Measurements from ENCODE around the gene RB1.

The RB1 gene

GRCh38 chr13:48356750-48357149 lies 53.2 kb downstream of the RB1 start:
- no peak for DNase-seq

GRCh38 chr13:48369988-48370387 lies 66.4 kb downstream of the RB1 start:
- DNase-seq = no peak

DNA sequence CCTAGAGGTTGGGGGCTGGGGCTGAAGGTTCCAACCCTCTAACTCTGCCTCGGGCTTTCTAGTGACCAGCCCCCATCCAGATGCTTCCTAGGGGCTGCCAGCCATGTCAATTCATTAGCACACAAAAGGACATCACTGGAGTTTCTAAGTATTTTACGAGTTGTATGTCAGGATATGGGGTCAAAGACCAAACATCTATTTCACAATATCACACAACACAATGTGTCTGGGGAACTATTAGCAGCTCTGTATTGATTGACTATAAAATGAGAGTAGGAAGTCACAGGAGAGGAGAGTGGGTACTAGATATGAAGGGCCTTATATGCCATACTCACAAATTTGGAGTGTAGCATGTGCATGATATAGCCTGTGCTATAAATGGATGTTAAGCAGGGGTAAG lies 67.3 kb downstream of the RB1 start:
- no peak for DNase-seq

GRCh38 chr13:48377857-48378256 lies 74.3 kb downstream of the RB1 start:
- DNase-seq = no peak

- no peak for DNase-seq
Observed at GRCh38 chr13:48380581-48380980, 77.0 kb downstream of the RB1 start.

GRCh38 chr13:48383384-48383783 lies 79.8 kb downstream of the RB1 start:
- DNase-seq = no peak

DNA sequence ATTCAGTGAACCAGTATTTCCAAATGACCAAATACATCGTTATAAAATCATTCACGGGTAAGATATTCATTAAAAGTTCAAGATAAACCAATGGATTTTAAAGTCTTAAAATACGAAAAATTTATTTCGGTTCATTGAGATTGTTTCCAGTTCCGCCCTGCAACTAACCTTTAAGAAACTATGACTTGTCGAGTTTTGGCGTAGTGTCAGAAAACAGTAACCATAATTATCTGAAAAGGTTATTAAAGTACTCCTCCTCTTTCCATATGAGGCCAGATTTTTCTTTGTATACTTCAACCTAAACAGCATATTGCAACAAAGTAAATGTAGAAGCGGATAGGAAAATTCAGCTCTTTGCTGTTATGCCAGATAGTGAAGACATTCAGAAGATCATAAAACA lies 83.3 kb downstream of the RB1 start:
- DNase-seq = no peak

- no peak for DNase-seq
Observed at GRCh38 chr13:48391257-48391656, 87.7 kb downstream of the RB1 start.

DNA sequence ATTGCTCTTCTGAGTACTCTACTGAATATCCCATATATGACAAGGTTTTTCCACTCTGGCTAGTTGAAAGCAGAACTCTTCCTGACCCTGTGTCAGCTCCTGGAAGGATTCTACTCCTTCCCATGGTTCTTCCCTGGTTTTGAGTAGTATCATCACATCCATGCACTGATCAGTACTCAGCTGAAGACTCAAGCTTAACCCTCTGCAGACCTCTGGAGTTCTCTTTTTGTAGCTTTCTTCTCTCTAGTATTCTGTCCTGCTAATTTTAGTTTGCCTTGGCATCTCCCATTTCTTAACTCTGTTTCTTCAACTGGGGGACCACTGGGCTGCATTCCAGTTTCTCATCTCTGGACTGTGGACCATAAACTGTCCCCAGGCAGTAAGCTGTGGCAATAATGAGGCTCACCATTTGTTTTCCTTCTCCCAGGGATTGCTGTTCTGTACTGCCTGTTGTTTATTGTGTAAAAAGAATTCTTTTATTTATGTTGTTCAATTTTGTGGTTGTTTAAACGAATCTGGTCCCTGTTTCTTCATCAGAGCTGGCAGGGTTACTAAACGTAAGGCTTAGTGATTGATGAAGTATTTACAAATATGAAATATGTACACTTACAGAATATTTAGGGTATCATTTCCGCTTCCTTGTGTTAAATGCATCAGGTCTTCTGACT lies 89.6 kb downstream of the RB1 start:
- no peak for DNase-seq

DNA sequence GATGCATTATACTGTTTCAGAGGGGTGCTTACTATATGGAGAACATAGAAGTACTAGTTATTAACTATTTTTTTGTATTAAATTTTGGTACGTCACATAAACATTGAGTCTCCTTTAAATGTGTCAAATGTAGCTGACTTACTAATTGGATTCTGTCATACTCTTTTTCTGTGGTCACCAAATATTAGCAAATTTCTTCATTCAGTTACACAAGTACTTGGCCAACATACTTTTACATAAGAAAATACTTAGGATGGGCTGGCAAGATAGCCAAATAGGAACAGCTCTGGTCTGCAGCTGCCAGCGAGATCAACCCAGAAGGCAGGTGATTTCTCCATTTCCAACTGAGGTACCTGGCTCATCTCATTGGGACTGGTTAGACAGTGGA lies 90.1 kb downstream of the RB1 start:
- no peak for DNase-seq

GRCh38 chr13:48397744-48398143 lies 94.2 kb downstream of the RB1 start:
- no peak for DNase-seq

DNA sequence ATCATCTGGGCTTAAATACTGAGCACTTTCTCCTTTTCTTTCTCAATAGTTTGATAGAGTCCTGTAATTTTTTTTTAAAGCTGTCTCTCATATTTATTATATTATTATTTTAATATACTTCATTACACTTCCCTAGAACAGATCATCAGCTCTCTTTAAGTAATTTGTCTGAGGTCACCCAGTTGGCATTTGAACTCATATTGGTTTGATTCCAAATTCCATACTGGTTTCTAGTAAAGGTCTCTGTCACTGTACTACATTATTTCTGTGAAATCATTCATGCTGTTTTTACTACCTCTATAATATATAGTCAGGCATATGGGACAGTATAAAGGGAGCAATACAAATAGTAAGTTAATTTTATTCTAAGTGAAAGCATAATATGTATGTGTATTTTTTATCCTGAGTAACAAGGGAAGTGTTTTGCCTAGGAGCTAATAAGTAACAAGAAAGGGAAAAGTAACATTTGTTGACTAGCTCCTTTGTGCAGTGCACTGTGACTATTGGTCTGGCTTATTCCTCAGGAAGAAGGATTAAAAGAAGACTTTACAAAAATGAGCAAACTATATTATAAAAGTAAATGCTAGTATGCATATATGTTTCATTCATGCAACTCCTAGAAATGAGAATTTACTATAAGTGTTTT lies 95.0 kb downstream of the RB1 start:
- no peak for DNase-seq

- DNase-seq = no peak
Observed at GRCh38 chr13:48400090-48400694, 96.6 kb downstream of the RB1 start.

DNA sequence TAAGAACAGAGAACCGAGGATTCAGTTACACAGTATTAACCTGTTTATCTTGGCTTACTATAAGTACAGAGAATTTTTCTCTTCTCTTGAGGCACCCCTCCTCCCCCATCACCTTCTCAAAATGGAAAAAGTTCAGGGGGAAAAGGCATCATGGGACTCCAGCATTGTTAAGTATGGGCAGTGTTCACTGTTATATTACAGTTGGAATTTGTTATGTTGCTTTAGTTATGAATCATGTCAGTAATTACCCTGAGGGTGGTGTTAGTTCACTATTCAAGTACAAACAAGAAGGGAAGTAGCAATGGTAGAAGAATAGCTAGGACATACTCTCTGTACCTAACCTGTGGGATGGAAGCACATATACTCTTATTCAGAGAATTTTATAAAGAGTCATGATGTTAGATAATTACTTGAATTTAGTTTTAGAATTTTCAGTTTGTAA lies 97.3 kb downstream of the RB1 start:
- no peak for DNase-seq

DNA sequence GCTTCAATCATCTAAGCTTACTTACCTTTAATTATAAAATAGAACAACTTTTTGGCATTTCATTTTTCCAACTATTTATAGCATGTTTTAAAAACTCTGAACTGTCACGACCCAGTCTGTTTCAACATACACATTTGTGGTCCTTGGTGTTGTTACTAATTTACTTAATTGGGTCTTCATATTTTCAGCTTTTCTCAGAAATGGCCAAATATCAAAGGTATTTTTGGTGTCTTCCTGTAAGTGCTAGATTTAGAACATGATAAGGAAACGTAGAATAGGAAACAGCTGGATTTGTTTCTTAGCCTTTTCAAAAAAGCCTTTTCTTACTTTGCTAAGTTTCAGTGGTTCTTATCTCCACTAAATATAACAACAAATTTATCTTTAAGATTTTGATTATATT lies 97.9 kb downstream of the RB1 start:
- no peak for DNase-seq

DNA sequence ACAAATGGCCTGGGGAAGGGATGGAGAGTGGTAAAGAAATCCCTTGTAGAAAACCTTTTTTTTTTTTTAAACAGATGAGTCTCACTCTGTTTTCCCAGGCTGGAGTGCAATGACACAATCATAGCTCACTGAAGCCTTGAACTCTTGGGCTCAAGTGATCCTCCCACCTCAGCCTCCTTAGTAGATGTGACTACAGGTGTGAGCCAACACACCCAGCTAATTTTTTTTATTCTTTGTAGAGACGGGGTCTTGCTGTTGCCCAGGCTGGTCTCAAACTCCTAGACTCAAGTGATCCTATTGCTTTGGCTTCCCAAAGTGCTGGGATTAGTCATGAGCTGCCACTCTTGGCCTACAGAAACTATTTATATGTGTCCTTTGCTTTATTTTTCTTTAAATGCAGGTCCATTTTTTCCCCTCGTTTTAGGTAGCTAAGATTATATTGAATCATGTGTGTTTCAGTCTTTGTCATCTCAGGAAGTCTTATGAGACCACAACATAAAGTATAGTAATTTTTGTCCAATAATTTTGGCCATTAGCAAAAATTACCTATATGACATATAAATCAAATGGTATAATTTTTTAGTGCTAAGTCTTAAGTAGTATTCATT lies 98.9 kb downstream of the RB1 start:
- DNase-seq = no peak

- no peak for DNase-seq
Observed at GRCh38 chr13:48403151-48403631, 99.6 kb downstream of the RB1 start.

GRCh38 chr13:48403913-48404312 lies 100.4 kb downstream of the RB1 start:
- DNase-seq = no peak

GRCh38 chr13:48404952-48405351 lies 101.4 kb downstream of the RB1 start:
- no peak for DNase-seq

DNA sequence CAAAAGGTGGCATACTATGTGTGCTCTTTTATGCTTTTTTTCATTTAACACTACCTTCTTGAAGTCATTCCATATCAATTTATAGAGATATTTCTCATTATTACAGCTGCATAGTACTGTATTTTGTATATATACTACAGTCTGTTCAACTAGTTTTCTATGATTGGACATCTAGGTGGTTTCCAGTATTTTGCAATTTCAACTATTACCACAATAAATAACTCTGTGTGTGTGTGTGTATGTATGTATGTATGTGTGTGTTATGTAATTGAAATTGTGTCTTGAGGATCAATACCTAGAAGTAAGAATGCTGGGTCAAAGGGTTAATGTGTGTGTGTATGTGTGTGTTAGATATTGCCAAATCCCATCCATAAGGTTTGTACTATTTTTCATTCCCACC lies 102.3 kb downstream of the RB1 start:
- no peak for DNase-seq

DNA sequence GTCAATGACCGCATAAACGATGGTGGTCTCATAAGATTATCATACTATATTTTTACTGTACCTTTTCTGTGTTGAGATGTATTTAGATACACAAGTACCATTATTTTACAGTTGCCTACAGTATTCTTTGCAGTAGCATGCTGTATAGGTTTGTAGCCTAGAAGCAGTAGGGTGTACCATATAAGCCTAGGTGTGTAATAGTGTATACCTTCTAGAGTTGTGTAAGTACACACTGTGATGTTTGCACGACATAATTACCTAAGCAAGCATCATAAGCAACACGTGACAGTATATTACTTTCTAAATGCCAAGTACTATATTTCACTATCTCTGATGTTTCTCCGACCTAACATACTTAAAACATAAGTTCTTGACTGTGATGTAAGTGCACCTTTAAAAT lies 106.6 kb downstream of the RB1 start:
- DNase-seq = no peak

- DNase-seq = no peak
Observed at GRCh38 chr13:48411147-48411794, 107.7 kb downstream of the RB1 start.

- DNase-seq = peak; percentile 10
Observed at GRCh38 chr13:48411841-48412531, 108.4 kb downstream of the RB1 start.
